HG03354 (cell line): ENCODE results near the gene RYR1.

Source experiments
- ATAC-seq: cut with Tn5 transposase; IDR thresholded peaks from one replicate; pipeline ENCODE4 v1.9.1; 2021; ENCODE audit warnings: mild to moderate bottlenecking; ENCODE audit not compliant: unreplicated experiment, poor library complexity, severe bottlenecking

The RYR1 gene

GRCh38 chr19:38433268-38433733 lies at the start of gene RYR1:
Gene RYR1 (plus strand): TSS chr19:38433691. CDS start chr19:38433830, 139 bp downstream.
- no peak for ATAC-seq

GRCh38 chr19:38383743-38384142 lies 49.7 kb upstream of the RYR1 start:
- no peak for ATAC-seq

GRCh38 chr19:38384209-38385027 lies 49.1 kb upstream of the RYR1 start:
- no peak for ATAC-seq

- no peak for ATAC-seq
Measured at GRCh38 chr19:38385057-38385803, 48.3 kb upstream of the RYR1 start.

GRCh38 chr19:38385804-38386257 lies 47.7 kb upstream of the RYR1 start:
- no peak for ATAC-seq

DNA sequence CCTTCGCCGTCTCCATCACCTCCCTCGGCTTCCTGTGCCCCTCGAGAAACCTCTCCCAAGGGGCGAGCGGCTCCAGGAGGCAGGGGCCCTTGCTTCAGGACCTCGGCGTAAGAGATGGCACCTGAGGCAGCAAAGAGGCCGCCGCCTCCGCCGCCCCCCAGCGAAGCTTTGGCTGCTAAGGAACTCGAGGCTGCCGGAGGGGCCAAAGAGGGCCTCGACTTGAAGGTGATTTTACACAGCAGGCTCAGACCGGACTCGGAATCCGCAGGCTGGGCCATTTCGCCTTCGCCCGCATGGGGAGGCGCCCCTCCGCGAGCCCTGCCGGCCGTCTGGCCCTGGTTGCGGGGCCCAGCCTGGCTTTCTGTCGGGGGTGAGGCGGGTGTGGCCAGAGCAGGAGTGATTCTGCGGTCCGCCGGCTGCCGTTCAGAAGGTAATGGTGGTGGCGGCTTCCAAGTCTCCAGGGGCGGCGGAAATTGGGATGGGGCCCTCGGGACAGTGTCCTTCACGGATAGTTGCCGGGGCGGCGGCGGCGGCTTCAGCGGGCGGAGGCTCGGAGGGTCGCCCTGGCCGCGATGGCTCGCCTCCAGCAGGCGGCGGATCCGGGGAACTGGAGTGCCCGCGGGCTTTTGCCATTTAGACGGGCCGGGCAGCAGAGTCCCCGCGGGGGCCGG lies 47.1 kb upstream of the RYR1 start:
- ATAC-seq = no peak

GRCh38 chr19:38386971-38387549 lies 46.4 kb upstream of the RYR1 start:
- no peak for ATAC-seq

DNA sequence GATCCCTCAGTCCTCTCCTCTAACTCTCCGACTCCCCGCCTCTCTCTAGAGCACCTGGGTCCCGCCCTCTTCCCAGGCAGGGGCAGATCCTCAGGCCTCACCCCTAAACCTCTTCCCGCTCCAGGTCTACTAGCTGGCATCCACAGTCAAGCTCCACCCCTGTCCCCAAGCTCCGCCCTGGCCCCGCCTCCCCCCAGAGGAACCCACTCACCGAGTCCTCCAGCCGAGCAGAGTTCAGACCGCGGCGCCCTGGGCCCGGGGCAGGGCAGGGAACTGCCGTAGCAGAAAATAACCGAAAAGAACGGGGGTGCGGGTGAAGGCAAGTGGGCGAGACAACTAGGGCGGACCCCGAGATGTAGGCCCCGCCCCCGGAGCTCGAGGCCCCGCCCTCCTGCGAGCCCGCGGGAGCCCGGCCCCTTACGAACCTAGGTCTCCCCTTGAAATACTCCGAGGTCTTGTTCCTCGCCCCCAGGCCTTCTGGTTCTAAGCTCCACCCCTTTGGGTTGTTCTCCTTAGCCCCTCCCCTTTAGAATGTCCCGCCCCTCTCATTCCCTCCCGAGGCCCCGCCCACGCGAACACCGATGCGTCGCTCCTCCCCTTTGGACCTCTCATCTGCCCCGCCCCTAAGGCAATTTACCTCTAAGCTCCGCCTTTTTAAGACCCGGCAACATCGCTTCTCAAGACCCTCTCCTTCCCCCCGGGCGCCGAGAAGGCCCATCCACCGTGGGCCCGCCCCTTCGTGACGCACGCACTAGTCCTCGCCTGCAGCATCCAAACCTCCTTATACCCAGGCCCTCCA lies 45.7 kb upstream of the RYR1 start, which contains the start of gene GGN:
Gene GGN (minus strand): TSS at position 485 of the 799 bp plus-strand sequence. CDS start 773 bp downstream, outside the sequence.
- peak; percentile 49 for ATAC-seq

- no peak for ATAC-seq
Measured at GRCh38 chr19:38388349-38389100, 45.0 kb upstream of the RYR1 start, which contains the start of gene SPRED3. Gene SPRED3 (plus strand): TSS chr19:38388697. CDS start chr19:38390303, 1,606 bp downstream.

DNA sequence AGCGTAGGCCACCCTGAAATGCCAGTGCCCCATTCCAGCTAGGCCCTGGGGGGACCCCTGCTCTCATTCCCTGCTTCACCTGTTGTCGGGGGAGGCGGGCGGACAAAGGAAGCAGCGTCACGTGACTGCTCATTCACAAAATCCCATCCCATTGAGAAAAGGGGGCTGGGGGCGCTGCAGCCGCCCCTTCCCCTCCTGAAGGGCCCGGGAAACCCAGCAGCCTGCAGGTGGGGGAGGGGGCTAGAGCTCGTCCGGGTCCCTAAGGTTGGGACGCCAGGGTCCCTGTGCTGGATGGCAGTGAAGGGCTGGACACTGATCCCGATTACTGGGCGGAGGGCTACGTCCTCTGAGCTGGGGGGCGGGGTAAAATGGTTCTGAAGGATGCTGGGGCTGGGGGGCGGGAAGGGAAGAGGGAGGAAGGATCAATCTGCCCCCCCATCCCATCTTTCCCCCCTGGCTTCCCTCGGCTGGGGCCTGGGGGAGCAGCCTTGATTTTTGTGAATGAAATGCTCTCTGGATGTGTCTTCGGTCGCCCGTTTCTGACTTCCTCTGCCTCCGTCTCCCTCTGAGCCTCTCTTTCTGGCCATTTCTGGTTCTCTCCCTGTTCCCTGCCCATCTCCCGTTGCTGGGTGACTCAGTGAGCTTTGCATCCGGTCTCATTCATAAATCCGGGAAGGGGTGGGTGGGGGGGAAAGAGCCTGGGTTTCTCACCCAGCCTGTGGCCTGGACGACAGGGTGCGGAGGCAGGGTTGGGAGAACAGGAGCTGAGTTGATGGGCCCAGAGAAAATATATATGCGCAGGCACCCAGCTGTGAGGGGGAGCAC lies 44.2 kb upstream of the RYR1 start:
- no peak for ATAC-seq

- ATAC-seq = no peak
Measured at GRCh38 chr19:38389957-38390924, 43.2 kb upstream of the RYR1 start.

DNA sequence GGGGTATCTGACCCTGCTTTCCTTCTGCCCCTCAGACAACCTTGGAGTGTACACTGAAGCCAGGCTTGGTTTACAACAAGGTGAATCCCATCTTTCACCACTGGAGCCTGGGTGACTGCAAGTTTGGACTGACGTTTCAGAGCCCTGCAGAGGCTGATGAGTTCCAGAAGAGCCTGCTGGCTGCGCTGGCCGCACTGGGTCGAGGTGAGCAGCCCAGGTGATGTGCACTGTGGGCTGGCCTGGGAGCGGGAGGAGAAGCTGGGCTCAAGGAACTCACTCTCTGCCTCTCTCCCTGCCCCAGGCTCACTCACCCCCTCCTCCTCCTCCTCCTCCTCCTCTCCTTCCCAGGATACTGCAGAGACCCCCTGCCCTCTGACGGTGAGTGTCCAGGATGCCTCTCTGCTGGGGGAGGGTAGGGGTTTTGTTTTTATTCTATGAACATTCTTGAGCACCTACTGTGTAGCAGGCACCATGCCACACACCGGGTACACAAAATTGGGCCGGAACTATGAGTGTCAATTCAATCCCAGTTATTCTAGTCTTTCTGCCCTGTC lies 41.5 kb upstream of the RYR1 start:
- no peak for ATAC-seq

- no peak for ATAC-seq
Measured at GRCh38 chr19:38392707-38393308, 40.7 kb upstream of the RYR1 start.

- ATAC-seq = no peak
Measured at GRCh38 chr19:38394488-38394887, 39.0 kb upstream of the RYR1 start.

- ATAC-seq = no peak
Measured at GRCh38 chr19:38395381-38396114, 37.9 kb upstream of the RYR1 start.
